Activated naive CD8-positive, alpha-beta T cell treated with anti-CD3 and anti-CD28 coated beads, Interleukin-2, amount 50 U/mL, for 24 hours (primary cell): ENCODE data around the gene FBN1.

ENCODE experiments used
- ATAC-seq: fragments of 150-1000 bp; cut with Tn5 transposase; one replicate; pipeline ENCODE4 v1.10.0; 2021
- DNase-seq: peaks from one replicate; pipeline ENCODE4 v3.0.0; 2021
- H3K27ac Mint-ChIP-seq: one replicate; pipeline ENCODE4 v1.8.0; 2021; ENCODE audit warnings: mild to moderate bottlenecking, mixed read lengths
- H3K27me3 Mint-ChIP-seq: one replicate; pipeline ENCODE4 v1.8.0; 2021; ENCODE audit warnings: mixed read lengths
- H3K36me3 Mint-ChIP-seq: one replicate; pipeline ENCODE4 v1.8.0; 2021; ENCODE audit warnings: low read depth, mixed read lengths
- H3K4me1 Mint-ChIP-seq: one replicate; pipeline ENCODE4 v1.8.0; 2021; ENCODE audit warnings: mixed read lengths
- H3K4me3 Mint-ChIP-seq: one replicate; pipeline ENCODE4 v1.8.0; 2021; ENCODE audit warnings: mild to moderate bottlenecking, moderate library complexity, mixed read lengths
- H3K9me3 Mint-ChIP-seq: one replicate; pipeline ENCODE4 v1.8.0; 2021; ENCODE audit warnings: mixed read lengths

The FBN1 gene

GRCh38 chr15:48550822-48551525 is 94.5 kb downstream of the FBN1 start:
- Mint-ChIP-seq H3K9me3 (no peaks in the 10 kb centered on the region), H3K36me3 (no peaks in the 10 kb centered on the region), H3K4me1 (no peaks in the 10 kb centered on the region), H3K27me3 (no peaks in the 10 kb centered on the region), H3K4me3 (no peak overlapping the region), H3K27ac (no peak overlapping the region)
- no peak for DNase-seq
- ATAC-seq = no peak

GRCh38 chr15:48548455-48548854 is 97.1 kb downstream of the FBN1 start:
- Mint-ChIP-seq H3K36me3 (no peaks in the 10 kb centered on the region), H3K4me1 (no peaks in the 10 kb centered on the region), H3K4me3 (no peak overlapping the region)

GRCh38 chr15:48547286-48547685 is 98.2 kb downstream of the FBN1 start:
- Mint-ChIP-seq H3K9me3 (no peaks in the 10 kb centered on the region), H3K4me3 (no peak overlapping the region), H3K27me3 (no peaks in the 10 kb centered on the region), H3K27ac (no peak overlapping the region), H3K4me1 (no peaks in the 10 kb centered on the region), H3K36me3 (no peaks in the 10 kb centered on the region)
- DNase-seq (no peak), ATAC-seq (no peak)

More at GRCh38 chr15:48548455-48548854, 97.1 kb downstream of the FBN1 start:
- H3K9me3 Mint-ChIP-seq = no peaks in the 10 kb centered on the region
- no peak for ATAC-seq
- no peak overlapping the region for H3K27ac Mint-ChIP-seq
- no peaks in the 10 kb centered on the region for H3K27me3 Mint-ChIP-seq
- no peak for DNase-seq

GRCh38 chr15:48546296-48546695 is 99.2 kb downstream of the FBN1 start:
- no peak for ATAC-seq
- Mint-ChIP-seq H3K27me3 (no peaks in the 10 kb centered on the region), H3K4me1 (no peaks in the 10 kb centered on the region), H3K36me3 (no peaks in the 10 kb centered on the region), H3K9me3 (no peaks in the 10 kb centered on the region), H3K27ac (no peak overlapping the region), H3K4me3 (no peak overlapping the region)
- DNase-seq = no peak

GRCh38 chr15:48544778-48545177 is 100.7 kb downstream of the FBN1 start:
- Mint-ChIP-seq H3K4me1 (no peaks in the 10 kb centered on the region), H3K27me3 (no peaks in the 10 kb centered on the region), H3K27ac (no peak overlapping the region), H3K4me3 (no peak overlapping the region), H3K9me3 (no peaks in the 10 kb centered on the region), H3K36me3 (no peaks in the 10 kb centered on the region)
- DNase-seq (no peak), ATAC-seq (no peak)

- Mint-ChIP-seq H3K9me3 (no peaks in the 10 kb centered on the region), H3K27me3 (peaks cover 4% of the 10 kb centered on the region), H3K27ac (no peak overlapping the region), H3K4me1 (no peaks in the 10 kb centered on the region), H3K36me3 (no peaks in the 10 kb centered on the region), H3K4me3 (no peak overlapping the region)
- DNase-seq (no peak), ATAC-seq (no peak)
Observed at GRCh38 chr15:48541341-48542278, 103.9 kb downstream of the FBN1 start.

GRCh38 chr15:48540756-48541155 is 104.8 kb downstream of the FBN1 start:
- Mint-ChIP-seq H3K9me3 (no peaks in the 10 kb centered on the region), H3K4me1 (no peaks in the 10 kb centered on the region)

GRCh38 chr15:48538941-48539340 is 106.6 kb downstream of the FBN1 start:
- no peak overlapping the region for H3K4me3 Mint-ChIP-seq
- H3K9me3 Mint-ChIP-seq = no peaks in the 10 kb centered on the region
- H3K27ac Mint-ChIP-seq = no peak overlapping the region
- no peaks in the 10 kb centered on the region for H3K4me1 Mint-ChIP-seq
- H3K27me3 Mint-ChIP-seq = peaks cover 4% of the 10 kb centered on the region
- no peaks in the 10 kb centered on the region for H3K36me3 Mint-ChIP-seq
- no peak for DNase-seq
- no peak for ATAC-seq

More at GRCh38 chr15:48540756-48541155, 104.8 kb downstream of the FBN1 start:
- Mint-ChIP-seq H3K27ac (no peak overlapping the region), H3K36me3 (no peaks in the 10 kb centered on the region), H3K4me3 (no peak overlapping the region), H3K27me3 (peaks cover 4% of the 10 kb centered on the region)
- ATAC-seq = no peak
- no peak for DNase-seq

GRCh38 chr15:48537271-48538113 is 108.0 kb downstream of the FBN1 start:
- Mint-ChIP-seq H3K27ac (no peak overlapping the region), H3K36me3 (no peaks in the 10 kb centered on the region), H3K9me3 (no peaks in the 10 kb centered on the region), H3K4me1 (no peaks in the 10 kb centered on the region), H3K4me3 (no peak overlapping the region), H3K27me3 (peaks cover 4% of the 10 kb centered on the region)
- no peak for ATAC-seq
- no peak for DNase-seq

GRCh38 chr15:48536681-48537091 is 108.8 kb downstream of the FBN1 start:
- no peak for ATAC-seq
- Mint-ChIP-seq H3K4me3 (no peak overlapping the region), H3K9me3 (no peaks in the 10 kb centered on the region), H3K27ac (no peak overlapping the region), H3K4me1 (no peaks in the 10 kb centered on the region), H3K27me3 (peaks cover 4% of the 10 kb centered on the region), H3K36me3 (no peaks in the 10 kb centered on the region)
- DNase-seq = no peak

GRCh38 chr15:48533982-48534381 is 111.5 kb downstream of the FBN1 start:
- H3K27ac Mint-ChIP-seq = no peak overlapping the region
- H3K4me3 Mint-ChIP-seq = no peak overlapping the region
- H3K9me3 Mint-ChIP-seq = no peaks in the 10 kb centered on the region
- peaks cover 4% of the 10 kb centered on the region for H3K27me3 Mint-ChIP-seq
- ATAC-seq = no peak
- H3K4me1 Mint-ChIP-seq = no peaks in the 10 kb centered on the region
- no peak for DNase-seq
- H3K36me3 Mint-ChIP-seq = no peaks in the 10 kb centered on the region

GRCh38 chr15:48532946-48533345 is 112.6 kb downstream of the FBN1 start:
- DNase-seq (no peak), ATAC-seq (no peak)
- no peak overlapping the region for H3K4me3 Mint-ChIP-seq
- H3K27me3 Mint-ChIP-seq = peaks cover 2% of the 10 kb centered on the region
- H3K27ac Mint-ChIP-seq = no peak overlapping the region
- no peaks in the 10 kb centered on the region for H3K4me1 Mint-ChIP-seq
- H3K36me3 Mint-ChIP-seq = no peaks in the 10 kb centered on the region
- no peaks in the 10 kb centered on the region for H3K9me3 Mint-ChIP-seq

GRCh38 chr15:48530528-48530927 is 115.0 kb downstream of the FBN1 start:
- H3K4me1 Mint-ChIP-seq = no peaks in the 10 kb centered on the region
- H3K36me3 Mint-ChIP-seq = no peaks in the 10 kb centered on the region
- no peaks in the 10 kb centered on the region for H3K27me3 Mint-ChIP-seq
- no peak overlapping the region for H3K4me3 Mint-ChIP-seq
- no peak for ATAC-seq
- H3K27ac Mint-ChIP-seq = no peak overlapping the region
- H3K9me3 Mint-ChIP-seq = no peaks in the 10 kb centered on the region
- no peak for DNase-seq

GRCh38 chr15:48528921-48529320 is 116.6 kb downstream of the FBN1 start:
- DNase-seq (no peak), ATAC-seq (no peak)
- H3K27me3 Mint-ChIP-seq = no peaks in the 10 kb centered on the region
- H3K9me3 Mint-ChIP-seq = no peaks in the 10 kb centered on the region
- H3K36me3 Mint-ChIP-seq = no peaks in the 10 kb centered on the region
- H3K27ac Mint-ChIP-seq = no peak overlapping the region
- H3K4me3 Mint-ChIP-seq = no peak overlapping the region
- H3K4me1 Mint-ChIP-seq = no peaks in the 10 kb centered on the region
